GM18520 (cell line): ENCODE data around the gene RNF115.
"Not testable (repeated sequence)": the region's sequence is repeated elsewhere in the genome, so short reads cannot be mapped to it uniquely, and the experiment has no call there.

Experiments used
- ATAC-seq: cut with Tn5 transposase; IDR thresholded peaks from one replicate; pipeline ENCODE4 v1.9.1; 2021; ENCODE audit not compliant: unreplicated experiment

The RNF115 gene

GRCh38 chr1:145782272-145783099, 41.4 kb downstream of the RNF115 start:
- ATAC-seq, result no peak

GRCh38 chr1:145778146-145778540, 45.8 kb downstream of the RNF115 start:
- no peak for ATAC-seq

GRCh38 chr1:145777357-145778145, 46.3 kb downstream of the RNF115 start:
- no peak for ATAC-seq

GRCh38 chr1:145773423-145773822, 50.5 kb downstream of the RNF115 start:
- ATAC-seq, result no peak

- no peak for ATAC-seq
Measured at GRCh38 chr1:145771056-145771455, 52.8 kb downstream of the RNF115 start.

GRCh38 chr1:145768004-145768403, 55.9 kb downstream of the RNF115 start:
- ATAC-seq, result not testable (repeated sequence)

GRCh38 chr1:145766926-145767325, 57.0 kb downstream of the RNF115 start:
- not testable (repeated sequence) for ATAC-seq

GRCh38 chr1:145765585-145766360, 58.1 kb downstream of the RNF115 start:
- not testable (repeated sequence) for ATAC-seq

GRCh38 chr1:145765127-145765526, 58.8 kb downstream of the RNF115 start:
- not testable (repeated sequence) for ATAC-seq

GRCh38 chr1:145764231-145764940, 59.5 kb downstream of the RNF115 start:
- ATAC-seq, result not testable (repeated sequence)

GRCh38 chr1:145762001-145762400, 61.9 kb downstream of the RNF115 start:
- ATAC-seq, result not testable (repeated sequence)

- not testable (repeated sequence) for ATAC-seq
Measured at GRCh38 chr1:145761498-145761897, 62.4 kb downstream of the RNF115 start.

- not testable (repeated sequence) for ATAC-seq
Measured at GRCh38 chr1:145760395-145760949, 63.4 kb downstream of the RNF115 start.

GRCh38 chr1:145759721-145760120, 64.2 kb downstream of the RNF115 start:
- no peak for ATAC-seq

- no peak for ATAC-seq
Measured at GRCh38 chr1:145758575-145758974, 65.3 kb downstream of the RNF115 start.

- no peak for ATAC-seq
Measured at GRCh38 chr1:145758116-145758515, 65.8 kb downstream of the RNF115 start.

- no peak for ATAC-seq
Measured at GRCh38 chr1:145757420-145757819, 66.5 kb downstream of the RNF115 start.

- no peak for ATAC-seq
Measured at GRCh38 chr1:145751491-145752037, 72.3 kb downstream of the RNF115 start.

- ATAC-seq, result no peak
Measured at GRCh38 chr1:145750426-145750825, 73.5 kb downstream of the RNF115 start.
